ENCODE measurements around the gene GPS1.
"Not testable (repeated sequence)": the region's sequence is repeated elsewhere in the genome, so short reads cannot be mapped to it uniquely, and the experiment has no call there.

The GPS1 gene

GRCh38 chr17:82037092-82037888 is 14.4 kb upstream of the GPS1 start, which contains the start of gene DCXR:
DCXR (minus strand) TSS chr17:82037697; CDS start chr17:82037682, 15 bp downstream.
- FAIRE-seq (no peak), DNase-seq (ENCODE audit: insufficient read length, low spot score) (peak; percentile 99)
- TF ChIP-seq POLR2A (IDR thresholded peaks at IDR 0.05; ENCODE audit: low read depth, low read length), result peak; percentile 94

GRCh38 chr17:82037889-82038195 is 13.9 kb upstream of the GPS1 start:
- TF ChIP-seq POLR2A (IDR thresholded peaks at IDR 0.05; ENCODE audit: low read depth, low read length), result no peak
- FAIRE-seq, result no peak

GRCh38 chr17:82038796-82039409 is 12.8 kb upstream of the GPS1 start:
- FAIRE-seq; DNase-seq (ENCODE audit: insufficient read length, low spot score): not testable (repeated sequence)

More at GRCh38 chr17:82037889-82038195, 13.9 kb upstream of the GPS1 start:
- no peak for DNase-seq (ENCODE audit: insufficient read length, low spot score)

- no peak for DNase-seq (ENCODE audit: insufficient read length, low spot score)
- no peak for FAIRE-seq
- TF ChIP-seq POLR2A (IDR thresholded peaks at IDR 0.05; ENCODE audit: low read depth, low read length), result no peak
These were observed 11.9 kb upstream of the GPS1 start for GRCh38 chr17:82039695-82040299.

- DNase-seq (ENCODE audit: insufficient read length, low spot score) (no peak), FAIRE-seq (no peak)
- no peak for TF ChIP-seq POLR2A (IDR thresholded peaks at IDR 0.05; ENCODE audit: low read depth, low read length)
These were observed 10.4 kb upstream of the GPS1 start for GRCh38 chr17:82041144-82041814.

GRCh38 chr17:82042649-82043048 is 9.0 kb upstream of the GPS1 start:
- no peak for FAIRE-seq
- DNase-seq (ENCODE audit: insufficient read length, low spot score), result no peak
- no peak for TF ChIP-seq POLR2A (IDR thresholded peaks at IDR 0.05; ENCODE audit: low read depth, low read length)

- FAIRE-seq (no peak), DNase-seq (ENCODE audit: insufficient read length, low spot score) (no peak)
- TF ChIP-seq POLR2A (IDR thresholded peaks at IDR 0.05; ENCODE audit: low read depth, low read length), result no peak
These were observed 8.2 kb upstream of the GPS1 start for GRCh38 chr17:82043507-82043906.

GRCh38 chr17:82045936-82046484 is 5.7 kb upstream of the GPS1 start:
- TF ChIP-seq POLR2A (IDR thresholded peaks at IDR 0.05; ENCODE audit: low read depth, low read length), result no peak
- no peak for FAIRE-seq
- no peak for DNase-seq (ENCODE audit: insufficient read length, low spot score)

GRCh38 chr17:82046903-82047302 is 4.8 kb upstream of the GPS1 start:
- DNase-seq (ENCODE audit: insufficient read length, low spot score) (no peak), FAIRE-seq (no peak)
- TF ChIP-seq POLR2A (IDR thresholded peaks at IDR 0.05; ENCODE audit: low read depth, low read length), result no peak

- no peak for FAIRE-seq
- TF ChIP-seq POLR2A (IDR thresholded peaks at IDR 0.05; ENCODE audit: low read depth, low read length), result no peak
- DNase-seq (ENCODE audit: insufficient read length, low spot score), result no peak
These were observed 4.3 kb upstream of the GPS1 start for GRCh38 chr17:82047379-82047778.

GRCh38 chr17:82047914-82048570 is 3.7 kb upstream of the GPS1 start:
- no peak for TF ChIP-seq POLR2A (IDR thresholded peaks at IDR 0.05; ENCODE audit: low read depth, low read length)
- FAIRE-seq, result no peak
- no peak for DNase-seq (ENCODE audit: insufficient read length, low spot score)

- no peak for DNase-seq (ENCODE audit: insufficient read length, low spot score)
These were observed 3.1 kb upstream of the GPS1 start for GRCh38 chr17:82048571-82048971.

GRCh38 chr17:82049106-82049505 is 2.6 kb upstream of the GPS1 start:
- FAIRE-seq (no peak), DNase-seq (ENCODE audit: insufficient read length, low spot score) (no peak)
- no peak for TF ChIP-seq POLR2A (IDR thresholded peaks at IDR 0.05; ENCODE audit: low read depth, low read length)

More at GRCh38 chr17:82048571-82048971, 3.1 kb upstream of the GPS1 start:
- FAIRE-seq, result no peak
- TF ChIP-seq POLR2A (IDR thresholded peaks at IDR 0.05; ENCODE audit: low read depth, low read length), result no peak

All from H54 (cell line).